ENCODE data around the gene MRPS5.

- TF ChIP-seq POLR2AphosphoS5 (IDR thresholded peaks at IDR 0.05; ENCODE audit: low read depth, low read length) (no peak), REST (IDR thresholded peaks at IDR 0.05; ENCODE audit: insufficient read depth in 1 of 2, low read depth in 2 of 2, low read length in 2 of 2) (no peak)
These were observed 35.6 kb downstream of the MRPS5 start for GRCh38 chr2:95086017-95086416.
